Measurements from ENCODE around the gene SORT1.

DNA sequence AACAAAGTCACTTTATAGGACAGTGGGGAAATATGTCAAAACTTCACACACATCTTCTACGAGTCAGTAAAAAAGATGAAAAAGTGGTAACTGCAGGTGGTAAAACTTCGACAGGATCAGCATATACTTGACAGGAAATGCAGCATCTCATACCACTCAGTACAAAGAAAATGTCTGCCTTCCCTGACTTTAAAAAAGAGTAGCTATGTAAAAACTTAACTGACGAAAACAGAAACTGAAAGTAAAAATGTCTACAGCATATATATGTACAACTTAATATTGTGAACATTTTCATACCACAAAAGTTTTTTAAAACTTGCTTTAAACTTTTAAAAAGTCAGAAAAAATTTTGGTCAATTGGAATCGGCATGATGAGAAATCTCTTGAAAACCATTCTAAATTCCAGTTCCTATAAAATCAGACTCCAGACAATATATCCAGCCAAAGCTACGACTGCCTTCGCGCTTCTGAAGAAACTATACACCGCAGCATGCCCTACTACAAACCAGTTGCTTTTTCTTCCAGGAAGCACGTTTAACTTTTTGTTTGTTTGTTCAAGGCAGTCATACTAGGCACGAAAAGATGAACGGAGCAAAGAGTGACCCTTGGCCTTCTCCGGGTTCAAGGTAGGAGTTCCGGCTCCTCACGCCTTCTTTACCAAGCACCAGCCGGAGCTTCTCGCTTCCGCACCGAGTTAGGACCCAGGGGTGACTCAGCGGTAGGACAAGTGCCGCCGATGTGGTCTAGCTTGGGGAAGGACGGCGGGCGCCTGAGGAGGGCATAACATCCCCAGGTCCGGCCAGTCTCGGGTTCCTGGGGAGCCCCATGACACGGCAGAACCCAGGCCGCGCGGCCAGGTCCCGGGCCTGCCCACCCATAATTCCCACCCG, 27.9 kb upstream of the SORT1 start:
- TF ChIP-seq POLR2A (IDR thresholded peaks at IDR 0.05) = no peak
- TF ChIP-seq, protein P1, sequence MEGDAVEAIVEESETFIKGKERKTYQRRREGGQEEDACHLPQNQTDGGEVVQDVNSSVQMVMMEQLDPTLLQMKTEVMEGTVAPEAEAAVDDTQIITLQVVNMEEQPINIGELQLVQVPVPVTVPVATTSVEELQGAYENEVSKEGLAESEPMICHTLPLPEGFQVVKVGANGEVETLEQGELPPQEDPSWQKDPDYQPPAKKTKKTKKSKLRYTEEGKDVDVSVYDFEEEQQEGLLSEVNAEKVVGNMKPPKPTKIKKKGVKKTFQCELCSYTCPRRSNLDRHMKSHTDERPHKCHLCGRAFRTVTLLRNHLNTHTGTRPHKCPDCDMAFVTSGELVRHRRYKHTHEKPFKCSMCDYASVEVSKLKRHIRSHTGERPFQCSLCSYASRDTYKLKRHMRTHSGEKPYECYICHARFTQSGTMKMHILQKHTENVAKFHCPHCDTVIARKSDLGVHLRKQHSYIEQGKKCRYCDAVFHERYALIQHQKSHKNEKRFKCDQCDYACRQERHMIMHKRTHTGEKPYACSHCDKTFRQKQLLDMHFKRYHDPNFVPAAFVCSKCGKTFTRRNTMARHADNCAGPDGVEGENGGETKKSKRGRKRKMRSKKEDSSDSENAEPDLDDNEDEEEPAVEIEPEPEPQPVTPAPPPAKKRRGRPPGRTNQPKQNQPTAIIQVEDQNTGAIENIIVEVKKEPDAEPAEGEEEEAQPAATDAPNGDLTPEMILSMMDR (IDR thresholded peaks at IDR 0.05) = no peak
- TF ChIP-seq POLR2AphosphoS5 (IDR thresholded peaks at IDR 0.05; ENCODE audit: insufficient read depth in 1 of 2, low read depth in 1 of 2) = no peak
